Tibial nerve (tissue), 4 donors: Measurements from ENCODE around the gene TRIM60. TPM values are rescaled to one million over a fixed set of nuclear protein-coding genes. Genes with fewer than 3 reads are reported as not detected.
"Not testable (repeated sequence)": the region's sequence is repeated elsewhere in the genome, so short reads cannot be mapped to it uniquely, and the experiment has no call there.

Experiments
- DNase-seq, 2 donors: peaks; one replicate each; pipeline ENCODE4 v3.0.0-alpha.2; 2019; ENCODE audit warnings: low spot score in 2 of 2
- H3K27ac ChIP-seq, 4 donors: fragments of 200-600 bp; sonication (generic) in 3 of 4; one replicate each; pipeline ENCODE4 v1.5.1; 2017 to 2019; ENCODE audit warnings: mild to moderate bottlenecking in 1 of 4
- H3K27me3 ChIP-seq, 2 donors: fragments of 200-600 bp; sonication (generic) in 1 of 2; one replicate each; pipeline versions ENCODE4 v1.5.1 to v1.6.0; 2017 to 2019
- H3K36me3 ChIP-seq, 3 donors: fragments of 200-600 bp; sonication (generic); one replicate each; pipeline ENCODE4 v1.5.1; 2018 to 2019
- H3K4me1 ChIP-seq, 4 donors: fragments of 200-600 bp; sonication (generic) in 3 of 4; one replicate each; pipeline ENCODE4 v1.5.1; 2017 to 2019
- H3K4me3 ChIP-seq, 4 donors: fragments of 200-600 bp; sonication (generic) in 3 of 4; one replicate each; pipeline ENCODE4 v1.5.1; 2017 to 2019; ENCODE audit warnings: mild to moderate bottlenecking in 1 of 4, moderate library complexity in 1 of 4
- H3K9me3 ChIP-seq, 4 donors: fragments of 200-600 bp; sonication (generic) in 3 of 4; one replicate each; pipeline ENCODE4 v1.5.1; 2017 to 2019
- CTCF ChIP-seq, 5 experiments: fragments of 200-600 bp in 3 of 5; fragments of 450-650 bp in 2 of 5; sonication (generic) in 3 of 5; IDR thresholded peaks; one replicate each; pipeline ENCODE4 v1.5.1; 2016 to 2019; ENCODE audit warnings: antibody characterized with exemption in 5 of 5, mild to moderate bottlenecking in 3 of 5, moderate library complexity in 2 of 5
- EP300 ChIP-seq, 2 donors: sonication (generic); formaldehyde crosslinking; IDR thresholded peaks; one replicate each; pipeline ENCODE4 v1.6.1; 2017; ENCODE audit warnings: antibody characterized with exemption in 2 of 2, mild to moderate bottlenecking in 1 of 2
- POLR2A ChIP-seq, 2 donors: fragments of 450-650 bp; IDR thresholded peaks; one replicate each; pipeline ENCODE4 v1.6.1; 2017; ENCODE audit warnings: antibody characterized with exemption in 2 of 2, mild to moderate bottlenecking in 2 of 2, moderate library complexity in 2 of 2
- WGBS, 2 donors: methylation state at CpG; one replicate each; pipeline ENCODE4 v1.1.5; 2018; 5-methylcytosine and 5-hydroxymethylcytosine counted together
- total RNA-seq, 4 donors: library from RNA; depleted of rRNA; stranded (reverse); fragments of >200 nt; gene quantifications; one replicate each; pipeline ENCODE4 v1.1.0, GENCODE V29; 2016

TRIM60 gene
- total RNA-seq, 4 donors from 2014 or later = 0.90 TPM; not detected in 3

GRCh38 chr4:165058666-165059065 lies 26.9 kb downstream of the TRIM60 start:
- H3K4me3 ChIP-seq = no peak overlapping the region
- no peak for DNase-seq
- H3K4me1 ChIP-seq = peaks cover 0 to 5% (median 0%) of the 10 kb centered on the region in 4 donors
- no peak for TF ChIP-seq POLR2A (IDR thresholded peaks at IDR 0.05)
- no peak for TF ChIP-seq EP300 (IDR thresholded peaks at IDR 0.05)
- TF ChIP-seq CTCF (IDR thresholded peaks at IDR 0.05) = no peak
- 63 to 86% methylated on average over 2 of the region's 2 CpGs for WGBS, 2 donors
- H3K27me3 ChIP-seq = no peaks in the 10 kb centered on the region
- H3K9me3 ChIP-seq = no peaks in the 10 kb centered on the region
- no peaks in the 10 kb centered on the region for H3K36me3 ChIP-seq
- H3K27ac ChIP-seq = no peak overlapping the region

- no peak overlapping the region for H3K4me3 ChIP-seq
- H3K4me1 ChIP-seq = peaks cover 0 to 5% (median 0%) of the 10 kb centered on the region in 4 donors
- no peaks in the 10 kb centered on the region for H3K9me3 ChIP-seq
- H3K27ac ChIP-seq = no peak overlapping the region
- H3K27me3 ChIP-seq = no peaks in the 10 kb centered on the region
- DNase-seq = no peak
- WGBS, 2 donors = 42 to 54% methylated on average over 4 of the region's 4 CpGs
- no peaks in the 10 kb centered on the region for H3K36me3 ChIP-seq
- TF ChIP-seq EP300 (IDR thresholded peaks at IDR 0.05) = no peak
- TF ChIP-seq CTCF (IDR thresholded peaks at IDR 0.05) = no peak
- no peak for TF ChIP-seq POLR2A (IDR thresholded peaks at IDR 0.05)
Measured at GRCh38 chr4:165059386-165059785, 27.6 kb downstream of the TRIM60 start.

- no peak overlapping the region for H3K4me3 ChIP-seq
- TF ChIP-seq CTCF (IDR thresholded peaks at IDR 0.05) (peak in 3 of 5 experiments; percentile 7 to 19 (median 19)), POLR2A (IDR thresholded peaks at IDR 0.05) (no peak), EP300 (IDR thresholded peaks at IDR 0.05) (no peak)
- 36 to 38% methylated on average over 1 of the region's 1 CpG for WGBS, 2 donors
- no peak overlapping the region for H3K27ac ChIP-seq
- DNase-seq = no peak
- H3K9me3 ChIP-seq = no peaks in the 10 kb centered on the region
- H3K36me3 ChIP-seq = no peaks in the 10 kb centered on the region
- no peaks in the 10 kb centered on the region for H3K27me3 ChIP-seq
- peaks cover 0 to 5% (median 0%) of the 10 kb centered on the region in 4 donors for H3K4me1 ChIP-seq
Measured at GRCh38 chr4:165060938-165061337, 29.1 kb downstream of the TRIM60 start.

GRCh38 chr4:165070560-165070959 lies 38.8 kb downstream of the TRIM60 start:
- WGBS, 2 donors = 79 to 82% methylated on average over 1 of the region's 1 CpG
- H3K27ac ChIP-seq = no peak overlapping the region

GRCh38 chr4:165073346-165073745 lies 41.5 kb downstream of the TRIM60 start:
- H3K4me1 ChIP-seq, H3K27me3 ChIP-seq, H3K4me3 ChIP-seq, H3K27ac ChIP-seq, H3K9me3 ChIP-seq, DNase-seq: not testable (repeated sequence)
- WGBS, 2 donors = 51 to 60% methylated on average over 11 of the region's 11 CpGs
- H3K36me3 ChIP-seq = peaks cover 0 to 46% (median 0%) of the 10 kb centered on the region in 3 donors

More at GRCh38 chr4:165070560-165070959, 38.8 kb downstream of the TRIM60 start:
- DNase-seq = no peak
- Histone ChIP-seq H3K36me3 (peaks cover 0 to 18% (median 0%) of the 10 kb centered on the region in 3 donors), H3K27me3 (no peaks in the 10 kb centered on the region), H3K4me1 (no peaks in the 10 kb centered on the region), H3K9me3 (no peaks in the 10 kb centered on the region), H3K4me3 (no peak overlapping the region)
- TF ChIP-seq POLR2A (IDR thresholded peaks at IDR 0.05) (no peak), CTCF (IDR thresholded peaks at IDR 0.05) (no peak), EP300 (IDR thresholded peaks at IDR 0.05) (no peak)
